GM19193 (cell line): ENCODE measurements around the gene ZNF24.

Source experiments
- POLR2A ChIP-seq: IDR thresholded peaks from 4 replicates; pipeline ENCODE4 v1.6.1; 2011; ENCODE audit not compliant: insufficient read depth, insufficient read length; ENCODE audit errors: extremely low read depth

The ZNF24 gene

GRCh38 chr18:35343936-35344735 lies at the start of gene ZNF24:
Gene ZNF24 (minus strand): TSS chr18:35344420. CDS start chr18:35340650, 3,770 bp downstream.
- TF ChIP-seq POLR2A: peak; percentile 85

- no peak for TF ChIP-seq POLR2A
Measured at GRCh38 chr18:35393716-35394115, 49.5 kb upstream of the ZNF24 start.

- no peak for TF ChIP-seq POLR2A
Measured at GRCh38 chr18:35392375-35392774, 48.2 kb upstream of the ZNF24 start.

GRCh38 chr18:35390951-35391700 lies 46.9 kb upstream of the ZNF24 start:
- no peak for TF ChIP-seq POLR2A

- no peak for TF ChIP-seq POLR2A
Measured at GRCh38 chr18:35389095-35389618, 44.9 kb upstream of the ZNF24 start.

- TF ChIP-seq POLR2A: no peak
Measured at GRCh38 chr18:35387152-35387571, 42.9 kb upstream of the ZNF24 start.

GRCh38 chr18:35386600-35387100 lies 42.4 kb upstream of the ZNF24 start:
- TF ChIP-seq POLR2A: no peak

GRCh38 chr18:35383136-35383535 lies 38.9 kb upstream of the ZNF24 start:
- TF ChIP-seq POLR2A: no peak

- TF ChIP-seq POLR2A: no peak
Measured at GRCh38 chr18:35379421-35379820, 35.2 kb upstream of the ZNF24 start.

- no peak for TF ChIP-seq POLR2A
Measured at GRCh38 chr18:35378574-35378896, 34.3 kb upstream of the ZNF24 start.

GRCh38 chr18:35377875-35378573 lies 33.8 kb upstream of the ZNF24 start:
- TF ChIP-seq POLR2A: no peak

GRCh38 chr18:35376742-35377695 lies 32.8 kb upstream of the ZNF24 start, which contains the start of gene ZNF396:
Gene ZNF396 (minus strand): TSS chr18:35377337. CDS start chr18:35374292, 3,045 bp downstream.
- TF ChIP-seq POLR2A: no peak

GRCh38 chr18:35376393-35376741 lies 32.1 kb upstream of the ZNF24 start:
- TF ChIP-seq POLR2A: no peak

GRCh38 chr18:35374708-35375107 lies 30.5 kb upstream of the ZNF24 start:
- TF ChIP-seq POLR2A: no peak
